ENCODE data around the gene PXDN.

DNA sequence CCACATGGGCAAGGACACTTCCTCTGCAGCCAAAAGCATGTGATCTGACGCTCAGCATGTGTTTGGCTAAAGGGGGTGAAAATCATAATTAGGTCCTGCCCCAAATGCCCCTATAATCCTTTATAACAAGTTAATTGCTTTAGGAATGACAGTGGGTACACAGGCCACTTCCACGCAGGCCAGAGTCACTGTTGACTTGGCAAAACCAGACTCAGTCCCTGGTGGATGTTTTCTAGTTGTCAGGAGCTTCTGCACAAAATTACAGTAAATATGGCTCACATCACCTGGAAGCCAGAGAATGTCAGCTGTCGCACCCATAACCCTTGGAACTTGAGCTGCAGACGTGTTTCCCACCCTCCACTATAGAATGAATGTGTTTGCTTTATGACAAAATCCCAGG lies 13.3 kb upstream of the PXDN start:
- TF ChIP-seq ARNTL (CRISPR knock-in tag; IDR thresholded peaks at IDR 0.05; ENCODE audit: borderline replicate concordance, low read depth) = no peak
- TF ChIP-seq, protein P1, sequence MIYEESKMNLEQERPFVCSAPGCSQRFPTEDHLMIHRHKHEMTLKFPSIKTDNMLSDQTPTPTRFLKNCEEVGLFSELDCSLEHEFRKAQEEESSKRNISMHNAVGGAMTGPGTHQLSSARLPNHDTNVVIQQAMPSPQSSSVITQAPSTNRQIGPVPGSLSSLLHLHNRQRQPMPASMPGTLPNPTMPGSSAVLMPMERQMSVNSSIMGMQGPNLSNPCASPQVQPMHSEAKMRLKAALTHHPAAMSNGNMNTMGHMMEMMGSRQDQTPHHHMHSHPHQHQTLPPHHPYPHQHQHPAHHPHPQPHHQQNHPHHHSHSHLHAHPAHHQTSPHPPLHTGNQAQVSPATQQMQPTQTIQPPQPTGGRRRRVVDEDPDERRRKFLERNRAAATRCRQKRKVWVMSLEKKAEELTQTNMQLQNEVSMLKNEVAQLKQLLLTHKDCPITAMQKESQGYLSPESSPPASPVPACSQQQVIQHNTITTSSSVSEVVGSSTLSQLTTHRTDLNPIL (CRISPR knock-in tag; IDR thresholded peaks at IDR 0.05; ENCODE audit: low read depth) = no peak
- TF ChIP-seq, protein P2, sequence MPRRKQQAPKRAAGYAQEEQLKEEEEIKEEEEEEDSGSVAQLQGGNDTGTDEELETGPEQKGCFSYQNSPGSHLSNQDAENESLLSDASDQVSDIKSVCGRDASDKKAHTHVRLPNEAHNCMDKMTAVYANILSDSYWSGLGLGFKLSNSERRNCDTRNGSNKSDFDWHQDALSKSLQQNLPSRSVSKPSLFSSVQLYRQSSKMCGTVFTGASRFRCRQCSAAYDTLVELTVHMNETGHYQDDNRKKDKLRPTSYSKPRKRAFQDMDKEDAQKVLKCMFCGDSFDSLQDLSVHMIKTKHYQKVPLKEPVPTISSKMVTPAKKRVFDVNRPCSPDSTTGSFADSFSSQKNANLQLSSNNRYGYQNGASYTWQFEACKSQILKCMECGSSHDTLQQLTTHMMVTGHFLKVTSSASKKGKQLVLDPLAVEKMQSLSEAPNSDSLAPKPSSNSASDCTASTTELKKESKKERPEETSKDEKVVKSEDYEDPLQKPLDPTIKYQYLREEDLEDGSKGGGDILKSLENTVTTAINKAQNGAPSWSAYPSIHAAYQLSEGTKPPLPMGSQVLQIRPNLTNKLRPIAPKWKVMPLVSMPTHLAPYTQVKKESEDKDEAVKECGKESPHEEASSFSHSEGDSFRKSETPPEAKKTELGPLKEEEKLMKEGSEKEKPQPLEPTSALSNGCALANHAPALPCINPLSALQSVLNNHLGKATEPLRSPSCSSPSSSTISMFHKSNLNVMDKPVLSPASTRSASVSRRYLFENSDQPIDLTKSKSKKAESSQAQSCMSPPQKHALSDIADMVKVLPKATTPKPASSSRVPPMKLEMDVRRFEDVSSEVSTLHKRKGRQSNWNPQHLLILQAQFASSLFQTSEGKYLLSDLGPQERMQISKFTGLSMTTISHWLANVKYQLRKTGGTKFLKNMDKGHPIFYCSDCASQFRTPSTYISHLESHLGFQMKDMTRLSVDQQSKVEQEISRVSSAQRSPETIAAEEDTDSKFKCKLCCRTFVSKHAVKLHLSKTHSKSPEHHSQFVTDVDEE (CRISPR knock-in tag; IDR thresholded peaks at IDR 0.05) = no peak
- TF ChIP-seq, protein P3, sequence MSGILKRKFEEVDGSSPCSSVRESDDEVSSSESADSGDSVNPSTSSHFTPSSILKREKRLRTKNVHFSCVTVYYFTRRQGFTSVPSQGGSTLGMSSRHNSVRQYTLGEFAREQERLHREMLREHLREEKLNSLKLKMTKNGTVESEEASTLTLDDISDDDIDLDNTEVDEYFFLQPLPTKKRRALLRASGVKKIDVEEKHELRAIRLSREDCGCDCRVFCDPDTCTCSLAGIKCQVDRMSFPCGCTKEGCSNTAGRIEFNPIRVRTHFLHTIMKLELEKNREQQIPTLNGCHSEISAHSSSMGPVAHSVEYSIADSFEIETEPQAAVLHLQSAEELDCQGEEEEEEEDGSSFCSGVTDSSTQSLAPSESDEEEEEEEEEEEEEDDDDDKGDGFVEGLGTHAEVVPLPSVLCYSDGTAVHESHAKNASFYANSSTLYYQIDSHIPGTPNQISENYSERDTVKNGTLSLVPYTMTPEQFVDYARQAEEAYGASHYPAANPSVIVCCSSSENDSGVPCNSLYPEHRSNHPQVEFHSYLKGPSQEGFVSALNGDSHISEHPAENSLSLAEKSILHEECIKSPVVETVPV (CRISPR knock-in tag; IDR thresholded peaks at IDR 0.05) = no peak
- TF ChIP-seq, protein P4, sequence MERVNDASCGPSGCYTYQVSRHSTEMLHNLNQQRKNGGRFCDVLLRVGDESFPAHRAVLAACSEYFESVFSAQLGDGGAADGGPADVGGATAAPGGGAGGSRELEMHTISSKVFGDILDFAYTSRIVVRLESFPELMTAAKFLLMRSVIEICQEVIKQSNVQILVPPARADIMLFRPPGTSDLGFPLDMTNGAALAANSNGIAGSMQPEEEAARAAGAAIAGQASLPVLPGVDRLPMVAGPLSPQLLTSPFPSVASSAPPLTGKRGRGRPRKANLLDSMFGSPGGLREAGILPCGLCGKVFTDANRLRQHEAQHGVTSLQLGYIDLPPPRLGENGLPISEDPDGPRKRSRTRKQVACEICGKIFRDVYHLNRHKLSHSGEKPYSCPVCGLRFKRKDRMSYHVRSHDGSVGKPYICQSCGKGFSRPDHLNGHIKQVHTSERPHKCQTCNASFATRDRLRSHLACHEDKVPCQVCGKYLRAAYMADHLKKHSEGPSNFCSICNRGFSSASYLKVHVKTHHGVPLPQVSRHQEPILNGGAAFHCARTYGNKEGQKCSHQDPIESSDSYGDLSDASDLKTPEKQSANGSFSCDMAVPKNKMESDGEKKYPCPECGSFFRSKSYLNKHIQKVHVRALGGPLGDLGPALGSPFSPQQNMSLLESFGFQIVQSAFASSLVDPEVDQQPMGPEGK (CRISPR knock-in tag; IDR thresholded peaks at IDR 0.05; ENCODE audit: borderline replicate concordance) = no peak
- TF ChIP-seq ESRRG (CRISPR knock-in tag; IDR thresholded peaks at IDR 0.05) = no peak
- no peak for TF ChIP-seq ZFP3 (CRISPR knock-in tag; IDR thresholded peaks at IDR 0.05)
- TF ChIP-seq ZNF70 (CRISPR knock-in tag; IDR thresholded peaks at IDR 0.05) = no peak
- TF ChIP-seq BACH2 (CRISPR knock-in tag; IDR thresholded peaks at IDR 0.05; ENCODE audit: borderline replicate concordance) = no peak
- no peak for TF ChIP-seq ZFP30 (CRISPR knock-in tag; IDR thresholded peaks at IDR 0.05)
- TF ChIP-seq TCF4 (CRISPR knock-in tag; IDR thresholded peaks at IDR 0.05; ENCODE audit: borderline replicate concordance) = no peak
- no peak for TF ChIP-seq RARB (CRISPR knock-in tag; IDR thresholded peaks at IDR 0.05)
